HepG2 (cell line): ENCODE results near the gene ZNF195. TPM values are rescaled to one million over a fixed set of nuclear protein-coding genes. Genes with fewer than 3 reads are reported as not detected.

Experiments
- CSRNP1 ChIP-seq: sonication (generic); formaldehyde crosslinking; IDR thresholded peaks from 2 replicates; pipeline ENCODE4 v1.8.1; 2023; ENCODE audit warnings: mild to moderate bottlenecking, missing genetic modification reagents
- DMAP1 ChIP-seq: IDR thresholded peaks from 2 replicates; pipeline ENCODE4 v1.6.1; 2016
- KAT8 ChIP-seq: IDR thresholded peaks from 2 replicates; pipeline ENCODE4 v1.6.1; 2016; ENCODE audit warnings: missing genetic modification reagents, missing compliant biosample characterization
- MYPOP ChIP-seq: sonication (generic); formaldehyde crosslinking; IDR thresholded peaks from 2 replicates; pipeline ENCODE4 v1.8.1; 2023; ENCODE audit warnings: mild to moderate bottlenecking, moderate library complexity, missing genetic modification reagents
- PRDM10 ChIP-seq: sonication (generic); formaldehyde crosslinking; IDR thresholded peaks from 2 replicates; pipeline ENCODE4 v1.4.0; 2020; ENCODE audit warnings: low read depth, missing genetic modification reagents
- USF2 ChIP-seq, 2 experiments: sonication (generic) in 1 of 2; formaldehyde crosslinking in 1 of 2; IDR thresholded peaks; 2 replicates each; pipeline versions ENCODE4 v1.5.1 to v1.6.1; 2011 to 2020; ENCODE audit warnings: borderline replicate concordance in 1 of 2, low read depth in 1 of 2, low read length in 1 of 2, mild to moderate bottlenecking in 1 of 2, missing genetic modification reagents in 1 of 2, moderate library complexity in 1 of 2
- ZHX2 ChIP-seq, 2 experiments: sonication (generic) in 1 of 2; formaldehyde crosslinking in 1 of 2; IDR thresholded peaks; 2 replicates each; pipeline versions ENCODE4 v1.6.1 to v1.9.0; 2014 to 2022; ENCODE audit warnings: antibody characterized with exemption in 1 of 2, borderline replicate concordance in 1 of 2, inconsistent platforms in 1 of 2, low read depth in 1 of 2, missing genetic modification reagents in 1 of 2
- ZNF256 ChIP-seq: sonication (generic); formaldehyde crosslinking; conservative IDR thresholded peaks from 2 replicates; pipeline ENCODE4 v1.4.0; 2020; ENCODE audit warnings: missing genetic modification reagents
- polyA plus RNA-seq, 8 experiments: library from polyadenylated mRNA; depleted of rRNA in 3 of 8; stranded (reverse) in 7 of 8; unstranded in 1 of 8; fragments of >200 nt; fragmentation: Illumina TruSeq in 4 of 8; extraction: Trizol in 4 of 8; gene quantifications; 2 replicates each; pipeline versions ENCODE4 v1.2.1 to v1.2.3, GENCODE V29; 2011 to 2016; ENCODE audit warnings: low read depth in 4 of 8, missing spikeins in 1 of 8, mixed read lengths in 1 of 8; ENCODE audit not compliant: insufficient read depth in 1 of 8
- total RNA-seq, 5 experiments: library from RNA; depleted of rRNA; stranded (reverse); fragments of >200 nt; fragmentation: Illumina TruSeq; extraction: Trizol; gene quantifications; 2 replicates each; pipeline ENCODE4 v1.2.3, GENCODE V29; 2016; ENCODE audit warnings: low read depth in 1 of 5

The ZNF195 gene
- total and polyA plus RNA-seq, 2 of the 13 experiments (the other 11 are each of a cell fraction or from before 2014, with no cell fraction given), result 17.3 to 31.4 TPM

GRCh38 chr11:3378426-3379423 lies at the start of gene ZNF195 (continued):
- TF ChIP-seq USF2 (IDR thresholded peaks at IDR 0.05; ENCODE audit: low read depth, low read length) (no peak), USF2 (CRISPR knock-in tag; IDR thresholded peaks at IDR 0.05; ENCODE audit: borderline replicate concordance) (no peak), ZHX2 (IDR thresholded peaks at IDR 0.05; ENCODE audit: low read depth) (no peak), ZHX2 (CRISPR knock-in tag; IDR thresholded peaks at IDR 0.05; ENCODE audit: borderline replicate concordance) (no peak), KAT8 (CRISPR knock-in tag) (peak; percentile 95), DMAP1 (CRISPR knock-in tag) (peak; percentile 82), ZNF256 (0 out of 2 replicates have a peak, but pooled peaks have one; percentile 6), CSRNP1 (CRISPR knock-in tag) (peak; percentile 32; the same call in 1 of the 2 replicates), PRDM10 (CRISPR knock-in tag) (no peak), MYPOP (CRISPR knock-in tag) (peak; percentile 70; the same call in 1 of the 2 replicates)
